NCI-H2171 treated with DMSO at 0.1 percent for 48 hours (cell line): ENCODE results near the gene PHF2.

Source experiments
- DNase-seq: peaks from one replicate; lab custom pipeline; 2025; lab: John Stamatoyannopoulos, UW

Gene PHF2

DNA sequence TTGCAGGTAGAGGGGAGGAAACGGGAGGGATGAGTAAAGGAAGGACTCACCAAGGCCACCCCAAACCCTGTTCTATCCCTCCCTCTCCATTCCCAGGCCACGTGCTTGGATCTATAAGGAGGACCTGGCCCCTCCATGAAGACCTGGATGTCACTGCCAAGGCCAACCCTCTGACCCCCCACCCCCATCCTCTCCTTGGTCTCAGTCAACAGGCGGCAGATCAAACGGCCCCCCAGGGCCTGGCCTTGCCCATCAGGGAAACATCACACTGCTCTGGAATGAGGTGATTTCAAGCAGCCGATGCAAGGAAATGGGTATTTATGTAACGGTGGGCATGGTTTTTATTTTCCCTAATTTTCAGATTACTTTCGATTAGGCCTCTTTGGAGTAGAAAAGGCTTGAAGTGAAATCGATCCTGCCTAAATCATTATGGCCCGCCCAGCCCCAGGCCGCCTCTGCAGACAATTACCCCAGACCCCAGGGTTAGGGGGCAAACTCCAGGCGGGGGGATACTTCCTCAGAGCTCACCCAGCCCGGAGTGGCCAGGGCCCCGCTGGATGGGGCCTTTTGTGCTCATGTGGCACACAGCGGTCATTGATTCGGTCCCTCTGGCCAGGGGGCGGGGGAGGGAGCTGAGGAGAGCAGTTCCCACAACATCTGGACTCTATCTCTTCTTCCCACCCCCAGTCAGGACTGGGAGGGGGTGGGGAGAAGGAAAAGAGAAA, 125.3 kb downstream of the PHF2 start:
- no peak for DNase-seq

DNA sequence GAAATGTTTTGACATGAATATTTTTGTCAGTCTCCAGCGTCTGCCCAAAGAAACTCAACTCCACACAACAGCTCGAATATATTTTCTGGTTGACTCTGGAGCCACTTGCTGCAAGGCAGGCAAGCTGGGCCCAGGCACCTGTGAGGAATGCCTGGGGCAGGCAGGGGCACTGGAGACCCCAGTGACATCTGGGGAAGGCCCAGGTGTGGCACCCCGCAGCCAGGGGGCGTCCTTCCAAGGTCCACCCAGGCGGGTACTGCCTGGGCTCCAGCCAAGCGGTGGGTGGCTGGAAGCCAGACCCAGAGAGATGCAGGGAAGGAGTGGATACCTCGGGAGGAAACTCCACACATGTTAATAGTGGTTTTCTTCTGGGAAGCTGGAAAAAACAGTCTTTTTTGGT, 125.9 kb downstream of the PHF2 start:
- DNase-seq = no peak

DNA sequence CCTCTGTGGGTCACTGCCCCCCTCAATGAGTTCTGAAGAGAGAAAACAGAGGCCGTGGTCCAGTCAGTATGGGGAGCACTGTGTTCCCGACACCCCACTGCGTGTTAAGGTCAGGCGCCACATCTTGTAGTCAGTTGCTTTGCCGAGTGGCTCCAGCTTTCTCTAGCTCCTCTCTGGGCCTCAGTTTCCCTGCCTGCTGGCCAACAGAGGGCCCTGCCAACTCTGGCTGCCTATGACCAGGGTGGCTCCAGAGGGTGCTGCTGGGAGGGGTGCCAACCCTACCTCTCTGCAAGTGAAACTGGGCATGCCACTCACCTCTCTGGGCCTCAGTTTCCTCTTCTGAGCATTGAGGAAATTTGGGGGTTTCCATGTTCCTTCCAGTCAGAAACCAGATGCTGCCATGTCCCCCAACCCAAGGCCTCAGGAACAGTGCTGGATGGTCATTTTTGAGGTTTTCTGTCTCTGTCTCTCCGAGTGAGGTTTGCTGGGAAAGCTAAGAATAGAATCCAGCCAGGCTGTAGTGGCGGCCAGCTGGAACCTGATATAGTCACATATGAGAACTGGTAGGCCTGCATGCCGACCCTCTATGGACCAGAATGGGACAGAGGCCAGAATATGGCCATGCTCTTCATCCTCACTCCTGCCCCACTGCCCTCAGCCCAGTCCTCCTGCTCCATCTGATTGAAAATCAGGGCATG, 132.1 kb downstream of the PHF2 start:
- DNase-seq = no peak

DNA sequence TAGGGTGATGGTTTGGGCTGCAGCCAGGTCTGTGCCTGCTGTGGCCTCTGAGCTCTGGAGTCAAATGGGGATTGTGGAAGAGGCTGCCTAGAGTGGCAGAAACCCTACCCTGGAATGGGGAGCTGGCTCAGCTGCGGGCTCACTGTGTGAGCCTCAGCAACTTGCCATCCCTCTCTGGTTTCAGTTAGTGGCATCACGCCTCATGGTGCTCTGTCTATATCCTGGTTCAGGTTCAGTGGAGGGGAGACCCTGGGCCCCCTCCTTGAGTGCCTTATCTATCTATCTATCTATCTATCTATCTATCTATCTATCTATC, 132.6 kb downstream of the PHF2 start:
- DNase-seq = no peak

DNA sequence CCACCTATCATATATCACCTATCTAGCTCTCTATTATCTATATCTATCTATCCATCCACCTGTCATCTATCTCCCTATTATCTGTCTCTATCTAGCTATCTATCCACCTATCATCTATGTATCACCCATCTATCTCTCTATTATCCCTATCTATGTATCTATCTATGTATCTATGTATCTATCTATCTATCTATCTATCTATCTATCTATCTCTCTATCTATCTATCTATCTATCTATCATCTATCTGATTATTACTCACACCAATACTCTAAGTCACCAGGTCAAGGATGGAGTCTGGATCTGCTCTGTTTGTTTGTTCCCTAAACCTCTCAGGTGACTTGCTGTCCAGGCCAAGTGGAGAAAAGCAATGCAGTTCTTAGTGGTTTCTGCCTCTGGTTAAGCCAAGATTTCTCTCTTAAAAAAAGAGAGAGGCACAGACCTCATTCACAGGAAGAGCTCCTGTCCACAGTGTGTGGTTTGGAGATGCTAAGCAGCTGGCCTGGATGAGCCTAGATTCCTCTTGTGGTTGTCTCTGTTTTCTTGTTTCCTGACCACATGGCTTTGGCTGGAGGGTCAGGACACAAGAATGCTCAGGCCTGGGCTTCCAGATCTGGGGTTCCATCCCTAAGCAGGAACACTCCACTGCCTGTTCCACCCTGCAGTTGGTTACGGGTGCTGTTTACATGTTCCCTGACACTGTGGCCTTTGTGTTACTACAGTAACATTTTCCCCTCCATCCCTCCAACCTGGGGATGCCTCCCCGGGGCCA, 133.4 kb downstream of the PHF2 start:
- DNase-seq = no peak

DNA sequence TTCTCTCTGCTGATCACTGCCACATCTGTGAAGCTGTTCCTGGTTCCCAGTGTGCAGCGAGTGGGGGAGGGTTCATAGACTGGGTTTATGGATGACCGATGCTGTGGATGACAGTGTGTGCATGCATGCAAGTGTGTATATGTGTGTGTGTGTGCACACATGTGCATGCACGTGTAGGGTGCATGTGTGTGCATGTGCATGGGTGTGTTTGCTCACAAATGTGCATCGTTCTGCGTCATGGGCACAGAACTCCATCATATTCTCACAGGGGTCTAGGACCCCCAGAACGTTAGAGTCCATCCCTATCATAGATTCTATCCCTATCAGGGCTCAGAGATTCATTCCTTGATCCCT, 134.0 kb downstream of the PHF2 start:
- no peak for DNase-seq

DNA sequence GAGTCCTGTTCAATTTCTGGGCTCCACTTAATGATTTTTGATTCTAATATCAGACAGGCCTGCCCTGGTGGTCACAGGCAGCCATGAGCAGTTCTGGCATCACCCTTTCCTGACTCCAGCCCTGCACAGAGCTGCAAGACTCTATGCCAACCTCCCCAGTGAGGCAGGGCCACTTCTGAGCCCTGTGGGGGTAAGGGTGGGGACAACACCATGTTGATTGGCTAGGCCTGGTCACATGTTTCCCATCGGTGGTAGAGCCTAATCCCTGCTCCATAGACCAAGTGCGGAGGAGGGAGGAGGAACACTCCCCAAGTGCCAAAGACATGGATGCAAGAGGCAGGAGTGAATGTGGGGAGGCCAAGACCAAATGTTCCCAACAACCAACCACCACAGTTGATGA, 134.6 kb downstream of the PHF2 start:
- DNase-seq = no peak

DNA sequence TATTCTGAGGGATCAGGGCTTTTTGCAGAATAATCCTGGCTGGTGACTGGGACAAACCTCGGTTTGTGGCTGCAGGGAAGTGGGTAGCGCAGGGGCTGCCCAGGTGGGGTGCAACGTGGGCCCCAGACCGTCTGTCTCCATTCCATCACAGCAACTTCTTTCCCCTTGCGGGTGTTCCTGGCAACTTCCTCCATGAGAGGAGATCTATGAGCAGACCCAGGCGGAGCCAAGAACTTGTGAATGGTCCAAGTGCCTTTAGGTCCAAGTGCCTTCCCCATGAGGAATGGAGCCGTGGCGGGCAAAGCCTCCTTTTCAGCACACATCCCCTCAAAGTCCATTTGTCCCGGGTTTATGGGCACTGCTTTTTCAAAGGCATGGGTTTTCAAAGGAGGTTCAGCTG, 136.5 kb downstream of the PHF2 start:
- no peak for DNase-seq

DNA sequence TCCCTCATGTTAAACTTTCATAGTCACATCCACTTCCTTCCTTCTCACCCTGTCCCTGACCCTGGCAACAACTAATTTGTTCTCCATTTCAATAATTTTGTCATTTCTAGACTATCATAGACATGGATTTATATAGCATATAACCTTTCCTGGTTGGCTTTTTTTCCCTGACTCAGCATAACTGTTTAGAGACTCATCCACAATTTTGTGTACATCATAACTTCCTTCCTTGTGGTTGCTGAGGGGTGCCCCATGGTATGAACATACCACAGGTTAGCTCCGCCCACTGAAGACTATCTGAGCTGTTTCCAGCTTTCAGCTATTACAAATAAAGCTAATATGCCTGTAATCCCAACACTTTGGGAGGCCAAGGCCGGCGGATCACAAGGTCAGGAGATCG, 137.3 kb downstream of the PHF2 start:
- DNase-seq = no peak

DNA sequence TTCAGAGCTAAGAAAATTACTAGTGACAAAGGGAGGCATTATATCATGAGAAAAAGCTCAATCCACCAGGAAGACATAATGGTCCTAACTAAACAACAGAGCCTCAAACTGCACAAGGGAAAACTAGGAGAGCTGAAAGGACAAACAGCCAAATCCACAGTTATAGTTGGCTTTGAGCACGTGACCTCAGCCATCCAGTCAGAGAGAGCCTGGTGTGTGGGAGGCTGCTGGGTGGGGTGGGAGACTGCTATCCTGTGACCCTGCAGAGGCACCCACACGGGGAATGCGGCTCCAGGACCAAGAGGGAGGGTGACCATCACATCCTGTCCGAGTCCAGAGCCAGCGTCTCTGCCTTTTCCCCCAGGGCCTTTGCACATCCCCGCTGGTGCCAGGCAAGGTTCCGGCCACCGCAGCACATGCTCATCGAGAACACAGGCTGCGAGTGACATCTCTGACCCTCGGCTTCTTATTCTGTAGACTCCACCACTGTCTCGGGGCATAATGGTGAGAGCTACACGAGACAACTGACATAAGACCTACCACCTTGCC, 145.1 kb downstream of the PHF2 start:
- no peak for DNase-seq

DNA sequence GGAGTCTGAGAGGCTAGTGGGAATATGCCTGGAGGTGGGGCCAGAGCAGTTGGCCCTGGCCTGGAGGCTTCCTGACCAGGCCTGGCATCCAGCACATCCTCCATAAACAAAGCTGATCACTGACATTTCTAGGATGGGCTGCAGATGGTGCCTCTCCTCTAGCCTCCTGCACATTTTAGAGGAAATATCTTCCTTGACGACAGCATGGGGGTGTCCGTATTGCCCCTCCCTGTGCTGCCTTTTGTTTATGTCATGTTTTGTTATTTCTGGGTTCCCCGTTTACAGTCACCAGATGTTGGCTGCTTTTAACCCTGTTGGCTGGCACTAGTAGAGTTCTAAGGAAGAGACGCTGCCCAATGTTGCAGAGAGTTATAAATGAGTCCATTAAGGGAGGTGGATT, 148.5 kb downstream of the PHF2 start:
- no peak for DNase-seq

DNA sequence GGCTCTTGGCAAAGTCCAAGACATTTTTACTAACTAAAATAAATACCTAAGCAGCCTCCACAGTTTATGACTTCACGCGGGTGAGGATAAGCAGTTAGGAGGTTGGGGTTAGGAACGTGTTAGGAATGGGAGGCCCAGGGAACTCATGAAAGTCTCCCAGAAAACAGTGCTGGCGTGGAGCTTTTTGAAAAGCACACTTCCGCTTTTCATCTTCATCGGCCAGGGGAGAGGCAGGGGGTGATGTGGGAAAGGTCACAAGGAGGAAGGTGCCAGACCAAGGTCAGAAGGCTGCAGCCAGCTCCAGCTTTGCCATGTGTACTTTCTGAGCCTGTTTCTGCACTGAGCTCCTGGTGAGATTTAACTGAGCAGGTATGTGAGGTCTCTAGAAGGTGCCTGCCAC, 149.0 kb downstream of the PHF2 start:
- no peak for DNase-seq

DNA sequence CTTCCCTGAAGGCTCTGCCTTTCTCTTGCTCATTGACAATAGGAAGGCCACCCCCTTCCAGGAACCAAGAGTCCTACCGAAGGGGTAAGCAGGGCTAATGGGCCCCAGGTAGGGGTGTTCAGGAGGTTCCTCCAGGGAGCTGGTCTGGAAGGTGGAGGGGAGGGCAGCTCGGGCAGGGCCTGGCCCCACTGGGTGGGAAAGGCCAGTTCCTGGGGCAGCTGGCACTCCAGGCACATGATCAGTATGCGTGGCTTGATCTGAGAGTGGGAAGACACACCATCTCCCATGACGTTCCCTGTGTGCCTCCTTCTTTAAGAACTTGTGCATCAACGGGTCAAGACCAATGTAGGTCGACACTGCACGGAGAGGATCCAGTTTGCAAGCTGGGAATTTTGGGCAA, 149.8 kb downstream of the PHF2 start:
- DNase-seq = no peak
